Stimulated activated CD8-positive, alpha-beta memory T cell treated with anti-CD3 and anti-CD28 coated beads, Interleukin-15, amount 100 ng/mL, for 4 hours (primary cell): ENCODE measurements around the gene HNRNPUL1.
A peak's percentile ranks its signal among the peaks of the same experiment; 100 is the strongest.
"Not testable (repeated sequence)": the region's sequence is repeated elsewhere in the genome, so short reads cannot be mapped to it uniquely, and the experiment has no call there.

Source experiments
- DNase-seq, 2 donors: peaks; one replicate each; pipeline ENCODE4 v3.0.0-alpha.2; 2020; ENCODE audit warnings: low read depth in 2 of 2

The HNRNPUL1 gene

DNA sequence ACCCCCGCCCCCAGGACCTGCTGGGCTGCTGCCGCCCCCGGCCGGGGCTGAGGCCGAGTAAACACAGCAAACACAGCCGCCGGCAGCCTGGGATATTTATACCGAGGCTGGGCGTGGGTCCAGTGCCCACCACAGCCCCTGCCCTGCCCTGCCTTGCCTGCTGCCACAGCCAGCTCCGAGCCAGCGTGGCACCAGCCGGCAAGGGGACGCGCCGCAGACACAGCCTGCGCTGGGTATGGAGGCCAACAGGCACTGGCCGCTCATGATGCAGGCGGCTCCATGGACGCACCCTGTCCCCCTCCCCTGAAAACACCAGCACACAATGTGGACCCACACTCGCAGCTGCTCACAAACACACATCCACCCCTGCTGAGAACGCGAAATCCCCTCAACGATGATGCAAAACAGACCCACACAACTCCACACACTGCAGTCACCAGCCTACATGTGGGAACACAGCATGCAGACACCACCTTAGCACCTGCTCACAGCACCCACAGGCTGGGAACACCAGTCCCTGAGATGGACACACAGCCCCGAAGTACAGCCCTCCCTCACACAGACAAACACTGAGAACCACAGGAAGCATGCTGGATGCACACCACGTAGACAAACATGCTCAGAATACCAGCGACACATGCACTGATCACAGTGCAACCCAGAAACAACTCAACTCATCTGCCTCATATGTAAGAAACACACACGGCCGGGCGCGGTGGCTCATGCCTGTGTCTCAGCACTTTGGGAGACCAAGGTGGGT, 62.0 kb downstream of the HNRNPUL1 start:
- no peak for DNase-seq

DNA sequence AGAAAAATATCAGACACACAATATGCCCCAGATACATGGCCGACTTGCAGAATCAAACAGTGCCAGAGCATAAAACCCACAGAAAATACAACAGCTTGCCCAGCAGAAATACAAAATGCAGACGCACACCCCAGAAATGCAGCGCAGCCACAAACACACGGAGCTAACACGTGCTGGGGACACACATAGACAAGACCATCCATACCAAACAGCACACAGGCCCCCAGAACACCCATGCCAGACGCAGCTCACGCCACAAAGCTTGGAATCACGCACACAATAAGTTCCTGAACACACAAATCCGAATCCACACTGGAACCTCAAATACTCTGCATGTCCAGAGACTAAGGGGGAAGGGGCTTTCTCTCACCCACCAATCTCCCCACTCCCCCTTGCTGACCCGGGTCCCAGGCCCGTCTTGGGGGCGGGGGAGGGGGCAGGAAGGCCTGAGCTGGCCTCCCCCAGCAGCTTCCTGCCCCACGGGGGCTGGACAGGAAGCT, 63.0 kb downstream of the HNRNPUL1 start:
- no peak for DNase-seq

DNA sequence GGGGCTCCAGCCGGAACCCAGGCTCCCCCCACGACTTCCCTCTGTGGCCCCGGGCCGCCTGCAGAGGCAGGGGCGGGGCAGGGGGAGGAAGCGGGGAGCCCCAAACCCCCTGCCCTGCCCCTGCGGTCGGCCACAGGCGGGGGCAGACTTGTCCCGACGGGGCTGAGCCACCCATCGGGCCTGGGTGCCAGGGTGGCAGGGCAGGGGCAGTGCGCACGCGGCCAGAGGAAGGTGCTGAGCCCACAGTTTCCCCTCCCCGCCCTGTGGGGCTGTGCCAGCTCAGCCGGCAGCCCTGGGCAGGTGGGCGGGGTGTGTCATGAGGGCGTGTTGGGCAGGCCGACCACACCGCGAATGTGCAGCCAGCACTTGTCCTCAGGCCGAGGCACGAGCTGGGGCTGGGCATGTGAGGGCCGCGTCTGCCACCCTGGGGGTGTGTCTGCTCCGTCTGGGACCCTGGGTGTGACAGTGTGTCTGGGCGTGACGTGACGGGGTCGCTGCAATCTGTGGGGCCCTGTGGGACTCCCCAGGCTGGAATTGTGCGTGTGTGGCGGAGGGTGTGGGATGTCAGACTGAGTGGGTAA, 63.5 kb downstream of the HNRNPUL1 start:
- DNase-seq = peak; percentile 79 to 86

DNA sequence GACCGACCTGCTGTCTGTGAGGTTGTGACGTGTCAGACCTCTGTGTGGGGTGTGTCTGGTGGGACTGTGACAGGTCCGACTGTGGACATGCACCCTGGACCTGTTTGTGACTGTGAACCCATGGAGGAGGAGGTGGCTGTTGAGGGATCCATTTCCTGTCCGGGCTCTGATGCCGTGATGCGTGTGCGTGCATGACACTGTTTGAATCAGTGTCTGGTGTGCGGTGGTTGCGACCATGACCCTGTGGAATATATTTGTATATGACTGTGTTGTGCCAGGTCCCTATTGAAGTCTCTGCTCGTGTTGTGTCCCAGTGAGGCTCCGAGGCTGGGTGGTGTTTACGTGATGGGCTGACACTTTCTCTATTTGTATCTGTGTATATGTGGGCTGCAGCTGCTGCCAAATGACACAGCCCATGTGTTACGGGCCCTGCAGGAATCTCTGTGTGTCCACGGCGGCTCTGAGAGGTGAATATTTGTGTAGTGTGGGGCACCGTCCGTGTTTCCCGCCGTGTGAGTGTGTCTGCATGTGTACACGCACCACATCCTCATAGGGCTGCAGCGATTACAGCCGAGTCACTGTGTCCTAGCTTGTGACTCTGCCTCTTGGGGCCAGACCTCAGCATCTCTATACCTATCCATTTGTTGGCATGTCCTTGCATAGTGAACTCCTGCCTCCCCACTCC, 64.1 kb downstream of the HNRNPUL1 start:
- no peak for DNase-seq

DNA sequence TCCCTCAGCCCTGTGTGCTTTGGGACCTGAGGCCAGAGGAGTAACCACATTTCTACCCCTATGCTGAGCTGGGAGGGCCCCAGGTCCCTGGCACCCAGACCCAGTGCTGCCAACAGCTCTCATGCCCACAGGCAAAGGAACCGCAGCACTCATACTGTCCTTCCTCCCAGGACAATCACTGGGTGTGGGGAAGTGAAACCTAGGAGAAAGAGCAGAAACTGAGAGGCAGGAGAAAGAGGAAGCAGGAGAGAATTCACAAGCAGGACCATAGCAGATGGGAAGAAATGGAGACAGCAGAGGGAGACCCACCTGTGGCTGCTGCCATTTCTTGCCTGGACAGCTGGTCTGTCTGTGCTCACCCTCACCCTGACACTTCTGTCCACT, 64.7 kb downstream of the HNRNPUL1 start:
- DNase-seq = no peak

DNA sequence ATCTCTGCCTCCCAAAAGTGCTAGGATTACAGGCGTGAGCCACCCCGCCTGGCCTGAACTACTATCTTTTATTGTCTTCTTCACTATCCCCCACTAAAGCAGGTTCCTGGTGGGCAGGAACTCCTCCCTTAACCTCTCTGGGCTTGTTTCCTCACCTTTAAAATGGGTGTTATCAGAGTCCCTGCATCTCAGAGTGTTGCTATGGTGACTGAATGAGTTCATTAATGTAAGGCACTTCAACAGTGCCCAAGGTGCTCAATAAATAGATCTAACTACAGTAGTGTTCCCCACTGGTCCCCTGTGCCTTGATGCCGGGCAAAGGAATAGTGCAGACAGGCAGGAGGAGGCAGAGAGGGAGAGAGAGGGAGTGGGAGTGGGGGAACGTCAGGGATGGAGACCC, 66.3 kb downstream of the HNRNPUL1 start:
- DNase-seq = no peak

DNA sequence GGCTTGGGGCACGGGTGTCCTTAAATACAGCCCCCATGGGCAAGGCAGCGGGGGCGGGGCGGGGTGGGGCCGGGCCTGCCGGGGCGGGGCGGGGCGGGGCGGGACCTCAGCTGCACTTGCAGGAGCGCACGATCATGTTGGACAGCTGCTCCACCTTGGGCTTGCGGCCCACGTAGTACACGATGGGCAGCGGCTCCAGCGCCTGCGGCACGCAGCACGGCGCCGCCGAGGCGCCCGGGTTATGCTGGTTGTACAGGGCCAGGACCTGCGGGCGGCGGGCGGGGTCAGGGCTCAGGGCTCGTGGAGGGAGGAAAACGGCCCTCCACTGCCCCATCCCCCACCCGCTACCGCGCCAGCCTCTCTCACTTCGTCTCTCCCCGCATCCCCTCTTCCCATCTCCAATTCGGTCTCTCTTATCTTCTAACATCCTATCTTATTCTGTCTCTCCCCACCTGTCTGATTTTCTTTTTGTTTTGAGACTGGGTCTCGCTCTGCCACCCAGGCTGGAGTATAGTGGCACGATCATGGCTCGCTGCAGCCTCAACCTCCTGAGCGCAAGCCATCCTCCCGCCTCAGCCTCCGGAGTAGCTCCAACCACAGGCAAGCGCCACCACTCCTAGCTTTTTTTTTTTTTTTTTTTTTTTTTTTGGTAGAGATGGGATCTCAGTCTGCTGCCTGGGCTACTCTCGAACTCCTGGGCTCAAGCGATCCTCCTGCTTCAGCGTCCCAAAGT, 66.9 kb downstream of the HNRNPUL1 start:
- DNase-seq = no peak

DNA sequence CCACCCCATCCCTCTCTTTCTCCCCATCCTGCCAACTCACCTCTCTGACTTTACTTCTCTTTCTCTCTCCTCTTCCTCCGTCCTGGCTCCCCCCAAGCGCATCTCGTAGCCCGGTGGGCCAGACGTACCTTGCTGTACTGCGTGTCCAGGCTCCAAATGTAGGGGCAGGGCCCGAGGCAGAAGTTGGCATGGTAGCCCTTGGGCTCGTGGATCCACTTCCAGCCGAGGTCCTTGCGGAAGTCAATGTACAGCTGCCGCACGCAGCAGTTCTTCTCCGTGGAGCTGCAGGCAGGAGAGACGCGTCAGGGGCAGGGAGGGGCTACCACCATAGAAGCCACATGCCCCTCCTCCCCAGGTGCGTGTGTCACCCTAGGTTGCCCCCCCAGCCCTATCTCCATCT, 67.8 kb downstream of the HNRNPUL1 start:
- no peak for DNase-seq

DNA sequence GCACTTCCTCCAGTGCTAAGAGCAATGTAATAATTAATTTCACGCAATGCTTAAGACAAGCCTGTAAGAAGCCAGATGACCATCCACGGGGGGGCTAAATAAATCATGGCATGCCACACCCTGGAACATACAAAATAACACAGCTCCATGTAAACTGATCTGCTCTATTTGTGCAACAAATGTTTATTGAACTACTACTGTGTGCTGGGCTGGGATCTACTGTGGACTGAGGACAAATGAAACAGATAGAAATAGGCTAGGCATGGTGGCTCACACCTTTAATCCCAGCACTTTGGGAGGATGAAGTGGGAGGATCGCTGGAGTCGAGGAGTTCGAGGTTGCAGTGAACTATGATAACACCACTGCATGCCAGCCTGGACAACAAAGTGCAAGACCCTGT, 68.3 kb downstream of the HNRNPUL1 start:
- no peak for DNase-seq

DNA sequence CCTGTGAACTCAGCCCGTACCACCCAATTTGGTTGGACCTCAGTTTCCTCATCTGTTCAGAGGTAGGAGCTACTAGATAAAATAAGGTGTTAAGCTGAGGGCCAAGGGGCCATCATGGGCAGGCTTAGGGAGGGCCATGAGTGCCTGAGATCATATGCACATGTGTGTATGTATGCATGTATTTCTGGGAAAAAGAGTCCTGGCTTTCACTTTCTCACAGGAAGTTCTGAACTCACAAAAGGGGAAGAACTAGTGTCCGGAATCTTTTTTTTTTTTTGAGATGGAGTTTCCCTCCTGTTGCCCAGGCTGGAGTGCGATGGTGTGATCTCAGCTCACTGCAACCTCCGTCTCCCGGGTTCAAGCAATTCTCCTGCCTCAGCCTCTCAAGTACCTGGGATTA, 70.6 kb downstream of the HNRNPUL1 start:
- DNase-seq = no peak

DNA sequence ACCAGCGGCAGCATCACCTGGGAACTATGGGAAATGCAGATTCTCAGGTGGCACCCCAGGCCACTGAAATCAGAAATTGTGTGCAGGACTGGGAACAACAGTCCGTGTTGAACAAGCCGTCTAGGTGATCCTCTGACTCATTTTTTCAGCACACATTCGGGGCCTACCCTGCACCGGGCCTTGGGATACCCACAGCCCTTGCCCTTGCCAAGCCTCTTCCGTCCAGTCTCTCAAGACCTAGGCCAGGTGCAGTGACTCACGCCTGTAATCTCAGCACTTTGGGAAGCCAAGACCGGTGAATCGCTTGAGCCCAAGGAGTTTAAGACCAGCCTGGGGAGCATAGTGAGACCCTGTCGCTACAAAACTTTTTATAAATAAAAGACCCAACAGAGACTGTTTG, 71.3 kb downstream of the HNRNPUL1 start:
- DNase-seq = no peak

DNA sequence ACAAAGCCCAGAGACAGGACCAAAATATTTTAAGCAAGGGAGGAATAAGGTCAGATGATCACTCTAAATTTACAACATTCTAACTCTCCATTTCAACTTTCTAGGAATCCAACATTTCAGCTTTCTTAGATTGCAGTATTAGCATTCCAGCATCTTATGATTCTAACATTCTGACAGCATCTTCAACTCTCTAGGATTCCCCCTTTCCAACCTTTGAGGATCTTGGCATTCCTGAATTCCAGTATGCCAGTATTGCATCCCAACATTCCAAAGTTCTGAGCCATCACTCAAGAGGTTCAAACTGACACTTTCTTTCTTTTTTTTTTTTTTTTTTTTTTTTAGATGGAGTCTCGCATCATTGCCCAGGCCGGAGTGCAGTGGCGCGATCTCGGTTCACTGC, 75.8 kb downstream of the HNRNPUL1 start:
- no peak for DNase-seq

DNA sequence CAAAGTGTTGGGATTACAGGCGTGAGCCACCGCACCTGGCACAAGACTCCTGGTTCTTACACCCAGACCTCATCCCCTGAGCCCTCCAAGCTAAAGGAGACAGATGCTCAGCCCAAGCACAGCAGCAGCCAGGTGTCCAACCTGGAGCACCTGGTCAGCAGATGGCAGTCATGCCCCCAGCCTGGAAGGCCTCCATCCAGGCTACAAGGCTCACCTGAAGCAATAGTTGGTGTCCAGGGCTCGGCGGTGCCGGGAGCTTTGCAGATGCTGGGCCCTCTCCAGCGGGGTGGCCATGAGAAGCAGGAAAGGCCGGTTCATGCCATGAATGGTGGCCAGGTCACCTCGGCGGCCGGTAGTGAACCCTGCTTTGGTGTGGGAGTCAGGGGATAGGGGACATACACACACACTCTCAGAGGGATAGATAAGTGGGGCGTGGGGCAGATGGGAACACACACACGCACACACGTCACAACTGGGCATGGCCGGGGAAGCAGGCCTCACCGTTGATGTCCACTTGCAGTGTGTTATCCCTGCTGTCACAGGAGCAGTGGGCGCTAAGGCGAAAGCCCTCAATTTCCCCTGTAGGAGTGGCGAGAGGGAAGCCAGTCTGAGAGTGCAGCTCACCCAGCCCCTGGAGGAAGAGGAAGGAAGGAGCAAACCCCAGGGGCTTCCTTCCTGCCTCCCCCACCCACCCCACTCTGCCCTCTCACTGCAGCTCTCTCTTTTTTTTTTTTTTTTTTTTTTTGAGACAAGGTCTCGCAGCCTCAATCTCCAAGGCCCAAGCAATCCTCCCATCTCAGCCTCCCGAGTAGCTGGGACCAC, 77.7 kb downstream of the HNRNPUL1 start:
- DNase-seq = no peak

DNA sequence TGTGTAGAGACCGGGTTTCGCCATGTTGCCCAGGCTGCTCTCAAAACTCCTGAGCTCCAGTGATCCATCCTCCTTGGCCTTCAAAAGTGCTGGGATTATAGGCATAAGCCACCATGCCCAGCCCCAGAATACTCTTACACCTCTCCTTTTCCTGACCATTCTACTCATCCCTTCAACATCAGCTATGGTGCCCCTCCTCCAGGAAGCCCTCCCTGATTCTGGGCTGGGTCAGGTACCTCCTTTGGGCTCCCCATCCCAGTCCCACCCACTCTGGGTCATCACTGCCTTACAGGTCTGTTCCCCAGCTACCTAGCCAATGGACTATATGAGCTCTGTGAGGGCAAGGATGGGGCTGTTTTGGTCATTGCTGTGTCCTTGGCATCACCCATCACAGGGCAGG, 80.0 kb downstream of the HNRNPUL1 start:
- no peak for DNase-seq

DNA sequence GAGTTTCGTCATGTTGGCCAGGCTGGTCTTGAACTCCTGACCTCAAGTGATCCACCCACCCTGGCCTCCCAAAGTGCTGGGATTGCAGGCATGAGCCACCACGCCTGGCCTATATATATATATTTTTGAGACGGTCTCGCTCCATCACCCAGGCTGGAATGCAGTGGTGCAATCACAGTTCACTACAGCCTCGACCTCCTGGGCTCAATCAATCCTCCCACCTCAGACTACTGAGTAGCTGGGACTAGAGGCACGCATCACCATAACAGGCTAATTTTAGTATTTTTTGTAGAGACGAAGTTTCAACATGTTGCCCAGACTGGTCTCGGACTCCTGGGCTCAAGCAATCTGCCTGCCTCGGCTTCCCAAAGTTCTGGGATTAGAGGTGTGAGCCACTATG, 82.7 kb downstream of the HNRNPUL1 start:
- not testable (repeated sequence) for DNase-seq

DNA sequence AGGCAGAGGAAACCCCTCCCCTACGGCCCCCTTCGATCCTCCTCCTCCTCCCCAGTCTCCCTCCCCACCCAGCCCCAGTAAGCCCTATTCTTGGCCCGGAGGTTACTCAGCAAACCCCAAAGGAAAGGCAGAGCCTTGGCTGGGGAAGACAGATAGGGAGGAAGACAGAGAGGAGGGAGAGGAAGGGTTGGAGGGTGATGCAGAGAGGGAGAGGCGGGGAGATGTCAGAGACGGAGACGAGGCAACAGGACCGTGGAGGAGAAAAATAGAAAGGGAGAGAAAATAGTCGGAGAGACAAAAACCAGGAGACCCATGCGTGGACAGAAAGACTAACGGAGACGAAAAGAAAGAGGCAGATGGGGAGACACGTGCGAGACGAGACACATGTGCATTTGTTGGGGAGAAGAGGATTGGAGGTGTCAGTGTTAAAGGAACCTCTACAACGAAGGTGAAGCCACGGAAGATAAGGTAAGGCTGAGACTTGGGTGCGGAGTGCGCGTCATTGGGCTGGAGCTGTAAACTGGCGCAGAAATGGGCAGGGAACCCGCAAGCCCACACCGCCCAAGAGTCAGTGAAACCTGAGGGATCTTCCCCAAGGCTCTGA, 86.7 kb downstream of the HNRNPUL1 start:
- DNase-seq = no peak

DNA sequence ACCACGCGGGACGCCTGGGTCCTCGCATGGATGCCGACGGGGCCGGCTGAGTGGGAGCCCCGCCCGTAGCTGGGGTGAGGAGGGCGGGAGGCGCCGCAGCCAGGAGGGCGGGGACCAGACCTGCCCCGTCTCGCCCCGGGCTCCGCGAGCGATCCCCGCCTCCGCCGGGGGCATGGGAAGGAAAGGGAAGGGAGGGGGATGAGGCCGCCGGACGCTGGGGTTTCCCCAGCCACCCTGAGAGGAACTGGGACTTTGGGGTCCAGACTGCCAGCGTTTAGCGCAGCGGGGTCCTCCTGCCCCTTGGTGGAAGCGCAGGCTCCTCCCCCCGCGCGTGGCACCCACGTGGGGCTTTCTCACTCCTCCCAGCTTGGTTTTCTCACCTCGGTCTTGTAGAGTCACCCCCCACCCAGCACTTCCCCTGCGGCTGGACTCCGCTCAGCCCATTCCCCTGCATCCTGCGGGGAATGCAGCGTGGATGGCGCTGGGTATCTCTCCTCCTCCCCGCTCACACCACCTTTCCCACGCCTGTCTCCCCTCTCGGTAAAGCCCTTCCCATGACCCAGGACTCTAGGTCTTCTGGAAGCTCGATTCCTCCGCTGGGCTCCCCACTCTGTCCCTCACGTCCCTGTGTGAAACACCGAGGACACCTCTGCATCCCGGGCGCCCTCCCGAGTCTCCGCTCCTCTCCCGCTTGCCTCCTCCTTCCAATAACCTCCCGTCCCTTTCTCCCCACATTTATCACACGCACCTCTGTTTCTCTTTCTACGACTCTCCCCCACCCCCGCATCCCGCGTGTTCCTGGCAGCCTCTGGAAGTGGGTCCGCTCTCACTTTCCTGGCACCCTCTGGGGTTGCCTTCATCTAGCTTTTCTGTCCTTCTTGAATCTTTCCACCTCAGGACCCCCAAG, 87.4 kb downstream of the HNRNPUL1 start:
- peak; percentile 80 to 81 for DNase-seq

DNA sequence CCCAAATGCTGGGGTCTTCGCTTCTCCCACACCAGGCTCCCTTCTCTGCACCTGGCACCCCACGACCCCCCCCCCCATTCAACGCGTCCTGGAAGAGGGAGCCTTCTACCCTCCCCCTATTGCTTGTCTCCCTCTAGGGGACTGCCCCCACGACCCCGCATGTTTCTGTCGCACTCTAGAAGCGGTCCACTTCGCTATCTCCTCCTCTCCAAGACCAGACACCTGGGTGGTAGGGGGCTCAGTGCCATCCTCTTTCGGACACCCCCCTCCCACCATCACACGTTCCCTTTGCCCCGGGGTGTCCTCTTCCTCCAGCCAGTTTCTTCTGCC, 88.1 kb downstream of the HNRNPUL1 start:
- DNase-seq = no peak

DNA sequence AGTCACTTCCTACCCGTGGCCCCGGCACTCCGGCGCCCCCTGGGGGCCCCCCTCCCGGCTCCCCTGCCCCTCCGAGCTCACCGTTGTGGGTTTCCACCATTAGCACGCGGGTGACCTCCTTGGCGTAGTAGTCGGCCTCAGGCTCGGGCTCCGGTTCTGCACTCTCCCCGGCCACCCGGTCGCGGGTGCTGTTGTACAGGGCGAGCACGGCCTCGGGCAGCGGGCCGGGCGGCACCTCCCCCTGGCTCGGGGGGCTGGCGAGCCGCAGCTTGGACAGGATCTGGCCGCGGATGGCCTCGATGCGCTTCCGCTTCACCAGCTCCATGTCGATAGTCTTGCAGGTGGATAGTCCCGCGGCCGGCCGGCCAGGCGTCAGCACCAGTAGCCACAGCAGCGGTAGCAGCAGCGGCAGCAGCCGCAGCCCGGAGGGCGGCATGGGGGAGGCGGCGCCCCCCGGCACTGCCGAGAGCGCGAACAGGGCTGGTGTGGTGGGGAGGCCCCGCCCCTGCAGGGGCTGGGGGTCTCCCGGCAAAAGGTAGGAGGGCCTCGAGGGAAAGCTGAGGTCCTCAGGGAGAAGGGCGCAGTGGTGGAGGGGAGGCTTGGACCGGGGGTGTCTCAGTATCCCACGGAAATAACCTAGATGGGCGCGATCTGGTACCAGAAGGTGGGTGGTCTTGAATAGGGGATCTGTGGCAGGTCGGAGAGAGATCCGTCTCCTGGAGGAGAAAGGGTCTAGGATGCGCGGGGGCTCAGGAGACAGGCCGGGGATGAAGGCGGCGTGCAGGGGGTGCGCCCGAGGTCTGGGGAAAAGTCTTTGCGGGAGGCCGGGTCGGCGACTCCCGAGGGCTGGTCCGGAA, 88.7 kb downstream of the HNRNPUL1 start:
- peak; percentile 66 to 70 for DNase-seq
